Medulla oblongata (tissue), 1 donor: ENCODE results near the gene ATAD3C.
"Not testable (repeated sequence)": the region's sequence is repeated elsewhere in the genome, so short reads cannot be mapped to it uniquely, and the experiment has no call there.

Experiments
- DNase-seq: peaks from one replicate; pipeline ENCODE4 v3.0.0-alpha.2; 2015; ENCODE audit errors: extremely low spot score

ATAD3C gene, protein sequence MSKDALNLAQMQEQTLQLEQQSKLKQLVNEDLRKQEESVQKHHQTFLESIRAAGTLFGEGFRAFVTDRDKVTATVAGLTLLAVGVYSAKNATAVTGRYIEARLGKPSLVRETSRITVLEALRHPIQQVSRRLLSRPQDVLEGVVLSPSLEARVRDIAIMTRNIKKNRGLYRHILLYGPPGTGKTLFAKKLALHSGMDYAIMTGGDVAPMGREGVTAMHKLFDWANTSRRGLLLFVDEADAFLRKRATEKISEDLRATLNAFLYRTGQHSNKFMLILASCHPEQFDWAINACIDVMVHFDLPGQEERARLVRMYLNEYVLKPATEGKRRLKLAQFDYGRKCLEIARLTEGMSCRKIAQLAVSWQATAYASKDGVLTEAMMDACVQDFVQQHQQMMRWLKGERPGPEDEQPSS

DNA sequence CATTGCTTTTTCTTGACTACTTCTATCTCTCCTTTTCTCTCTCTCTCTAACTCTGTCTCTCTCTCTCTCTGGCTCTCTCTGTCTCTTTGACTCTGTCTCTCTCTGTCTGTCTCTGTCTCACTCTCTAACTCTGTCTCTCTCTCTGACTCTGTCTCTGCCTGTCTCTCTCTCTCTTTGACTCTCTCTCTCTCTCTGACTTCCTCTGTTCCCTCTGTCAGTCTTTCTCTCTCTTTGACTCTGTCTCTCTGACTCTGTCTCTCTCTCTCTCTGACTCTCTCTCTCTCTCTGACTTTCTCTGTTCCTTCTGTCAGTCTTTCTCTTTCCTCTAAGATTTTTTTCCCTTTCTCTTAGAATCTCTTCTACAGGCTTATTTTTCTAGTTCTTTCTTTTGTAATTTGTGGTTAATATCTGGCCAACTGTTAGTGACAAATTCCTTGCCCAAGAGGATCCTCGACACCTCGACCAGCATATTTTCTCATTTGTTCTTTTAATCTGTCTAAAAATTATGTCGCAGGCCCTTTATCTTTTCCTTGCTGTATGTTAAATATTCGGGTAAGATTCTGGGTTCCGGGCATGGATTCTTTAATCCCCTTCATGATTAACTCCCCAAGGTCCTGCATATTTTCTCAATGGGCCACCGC, at the start of gene ATAD3C:
TSS of gene ATAD3C (plus strand) at position 591 of the 641 bp plus-strand sequence. CDS start 995 bp downstream, outside the sequence.
- DNase-seq, result no peak

DNA sequence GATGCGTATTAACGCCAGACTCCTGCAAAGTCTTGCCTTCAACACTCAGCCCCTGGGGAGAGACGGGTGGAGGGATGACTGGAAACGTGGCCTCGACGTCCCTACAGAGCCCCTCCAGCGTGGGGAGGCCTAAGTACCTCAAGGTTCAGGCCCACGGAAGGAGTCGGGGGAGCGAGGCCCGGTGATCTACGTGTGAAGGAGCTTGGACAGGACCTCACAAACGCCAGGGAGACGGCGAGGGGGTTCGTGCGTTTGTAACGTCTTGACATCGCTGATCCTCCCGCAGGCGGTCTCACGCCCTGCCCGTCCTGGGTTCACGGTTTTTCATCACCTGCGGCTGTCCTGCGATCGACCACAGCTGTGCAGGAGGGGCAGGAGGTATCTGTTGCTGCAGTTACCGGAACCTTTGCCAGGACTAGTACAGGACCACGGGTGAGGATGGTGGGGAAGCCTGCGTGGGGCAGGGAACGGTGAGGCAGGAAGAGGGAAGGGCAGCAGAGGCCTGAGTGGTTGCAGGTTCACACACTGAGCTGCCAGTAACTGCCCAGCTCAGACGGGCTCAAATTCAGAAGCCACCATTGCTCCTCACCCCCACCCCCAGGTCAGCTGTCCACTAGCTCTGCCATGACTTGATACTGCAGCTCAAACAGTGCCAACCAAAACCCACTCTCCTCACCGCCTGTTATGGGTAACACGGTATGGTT, 49.5 kb upstream of the ATAD3C start:
- DNase-seq, result no peak

DNA sequence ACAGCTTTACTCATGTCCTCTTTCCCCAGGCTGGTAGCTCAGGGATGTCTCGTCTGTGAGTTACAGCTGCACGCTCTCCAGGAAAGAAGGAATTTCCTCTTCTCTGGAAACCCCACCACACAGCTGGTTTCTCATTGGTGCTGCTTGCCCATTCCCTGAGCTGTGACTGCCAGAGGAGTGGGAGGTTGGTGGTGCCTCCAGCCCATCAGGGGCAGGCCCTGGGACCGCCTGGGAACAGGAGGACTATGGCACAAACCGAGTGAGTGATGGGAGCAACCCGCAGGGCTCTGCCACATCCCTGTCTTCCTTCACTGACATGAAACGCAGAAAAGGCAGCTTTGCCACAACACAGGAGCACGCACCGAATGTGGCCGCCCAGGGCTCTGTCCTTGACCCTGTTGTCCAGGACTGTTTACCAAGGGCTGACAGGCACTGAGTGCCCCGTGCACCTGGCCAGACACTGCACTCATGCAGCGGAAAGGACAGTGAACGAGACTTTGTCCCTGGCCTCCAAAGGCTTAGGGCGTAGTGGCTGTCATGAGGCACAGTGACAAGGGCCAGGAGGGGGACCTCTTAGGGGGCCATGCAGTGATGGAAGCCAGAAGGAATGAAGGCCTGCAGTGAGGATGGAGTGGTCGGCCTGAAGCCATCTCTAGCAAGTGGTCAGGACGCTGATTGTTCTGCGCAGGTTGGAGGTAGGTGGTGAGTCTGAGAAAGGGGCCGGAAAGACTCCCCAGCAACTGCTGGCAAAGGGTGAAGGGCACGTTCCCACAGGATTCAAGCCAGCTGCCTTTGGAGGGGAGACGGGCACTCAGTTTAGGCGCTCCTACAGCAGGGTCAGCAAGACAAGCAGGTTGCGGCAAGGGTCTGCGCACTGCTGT, 48.7 kb upstream of the ATAD3C start:
- no peak for DNase-seq

DNA sequence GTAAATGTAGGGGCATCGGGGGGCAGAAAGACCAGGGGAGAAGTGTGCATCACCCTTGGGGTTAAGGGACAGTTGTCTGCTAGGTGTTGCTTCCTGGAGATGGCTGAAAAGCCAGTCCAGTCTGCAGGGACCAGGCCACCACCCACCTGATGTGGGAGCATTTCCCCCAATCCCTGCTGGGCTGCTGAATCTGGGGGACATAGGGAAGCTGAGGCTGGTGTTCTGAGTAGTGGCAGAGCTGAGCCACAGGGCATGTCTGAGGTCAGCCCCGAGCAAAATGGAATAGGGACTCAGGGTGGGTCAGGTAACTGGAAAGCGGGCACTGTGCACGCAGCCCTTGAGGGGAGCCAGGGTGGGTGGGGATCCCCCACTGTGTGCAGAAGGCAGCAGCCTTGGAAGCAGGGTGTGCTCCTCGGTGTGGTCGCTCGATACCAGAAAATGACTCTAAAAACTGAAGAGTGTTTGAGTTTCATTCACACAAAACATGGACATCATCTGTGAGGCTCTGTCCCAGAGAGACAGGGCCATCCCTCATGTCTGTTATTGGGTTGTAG, 48.0 kb upstream of the ATAD3C start:
- DNase-seq, result no peak

DNA sequence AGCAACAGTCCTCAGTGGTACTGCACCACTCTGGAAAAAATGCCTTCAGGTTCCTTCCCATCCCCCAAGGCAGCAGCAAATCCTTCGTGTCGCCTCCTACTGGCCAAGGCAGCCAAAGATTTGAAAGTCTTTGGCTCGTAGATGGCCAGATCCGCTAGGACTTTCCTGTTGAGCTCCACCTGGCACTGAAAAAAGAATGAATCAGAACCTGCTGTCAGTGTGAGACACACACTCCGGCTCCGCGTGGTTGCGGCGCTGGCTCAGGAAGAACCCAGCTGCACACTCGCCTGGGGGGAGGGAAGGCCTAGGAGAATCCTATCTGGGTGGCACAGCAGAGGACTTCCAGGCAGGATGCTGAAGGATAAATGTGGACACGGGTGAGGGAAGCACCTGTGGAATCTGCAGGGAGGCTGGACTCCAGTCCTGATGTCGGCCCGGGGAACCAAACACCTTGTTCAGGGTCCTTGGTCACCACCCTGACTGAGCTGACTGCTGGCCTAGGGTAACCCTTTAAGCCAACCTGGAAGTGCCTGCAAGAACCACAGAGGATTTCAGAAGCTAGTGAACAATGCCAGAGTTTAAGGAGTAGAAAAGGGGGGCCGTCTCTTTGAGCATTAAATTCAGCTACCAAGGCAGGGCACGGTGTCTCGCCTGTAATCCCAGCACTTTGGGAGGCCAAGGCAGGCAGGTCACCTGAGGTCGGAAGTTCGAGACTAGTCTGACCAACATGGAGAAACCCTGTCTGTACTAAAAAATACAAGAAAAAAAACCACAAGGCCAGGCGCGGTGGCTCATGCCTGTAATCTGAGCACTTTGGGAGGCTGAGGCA, 47.2 kb upstream of the ATAD3C start:
- no peak for DNase-seq

DNA sequence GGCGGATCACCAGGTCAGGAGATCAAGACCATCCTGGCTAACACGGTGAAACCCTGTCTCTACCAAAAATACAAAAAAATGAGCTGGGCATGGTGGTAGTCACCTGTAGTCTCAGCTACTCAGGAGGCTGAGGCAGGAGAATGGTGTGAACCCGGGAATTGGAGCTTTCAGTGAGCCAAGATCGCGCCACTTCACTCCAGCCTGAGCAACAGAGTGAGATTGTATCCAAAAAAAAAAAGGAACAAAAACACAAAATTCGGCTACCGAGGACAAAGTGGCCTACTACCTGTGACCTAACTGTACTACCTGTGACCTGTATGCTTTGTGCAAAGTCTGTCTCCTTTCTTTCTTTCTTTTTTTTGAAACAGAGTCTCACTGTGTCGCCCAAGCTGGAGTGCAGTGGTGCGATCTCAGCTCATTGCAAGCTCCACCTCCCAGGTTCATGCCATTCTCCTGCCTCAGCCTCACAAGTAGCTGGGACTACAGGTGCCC, 46.5 kb upstream of the ATAD3C start:
- not testable (repeated sequence) for DNase-seq

DNA sequence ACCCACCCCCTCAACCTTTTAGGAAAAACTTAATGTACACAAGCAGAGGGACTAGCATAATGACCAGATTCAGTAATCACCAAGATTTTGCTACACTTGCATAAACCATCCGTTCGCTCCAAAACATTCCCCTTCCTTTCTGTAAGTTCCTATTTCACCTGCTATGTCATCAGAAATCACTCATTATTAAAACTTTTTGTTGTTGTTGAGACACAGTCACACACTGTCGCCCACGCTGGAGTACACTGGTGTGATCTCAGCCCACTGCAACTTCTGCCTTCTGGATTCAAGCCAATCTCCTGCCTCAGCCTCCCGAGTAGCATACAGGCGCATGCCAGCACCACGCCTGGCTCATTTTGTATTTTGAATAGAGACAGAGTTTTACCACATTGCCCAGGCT, 45.8 kb upstream of the ATAD3C start:
- no peak for DNase-seq

DNA sequence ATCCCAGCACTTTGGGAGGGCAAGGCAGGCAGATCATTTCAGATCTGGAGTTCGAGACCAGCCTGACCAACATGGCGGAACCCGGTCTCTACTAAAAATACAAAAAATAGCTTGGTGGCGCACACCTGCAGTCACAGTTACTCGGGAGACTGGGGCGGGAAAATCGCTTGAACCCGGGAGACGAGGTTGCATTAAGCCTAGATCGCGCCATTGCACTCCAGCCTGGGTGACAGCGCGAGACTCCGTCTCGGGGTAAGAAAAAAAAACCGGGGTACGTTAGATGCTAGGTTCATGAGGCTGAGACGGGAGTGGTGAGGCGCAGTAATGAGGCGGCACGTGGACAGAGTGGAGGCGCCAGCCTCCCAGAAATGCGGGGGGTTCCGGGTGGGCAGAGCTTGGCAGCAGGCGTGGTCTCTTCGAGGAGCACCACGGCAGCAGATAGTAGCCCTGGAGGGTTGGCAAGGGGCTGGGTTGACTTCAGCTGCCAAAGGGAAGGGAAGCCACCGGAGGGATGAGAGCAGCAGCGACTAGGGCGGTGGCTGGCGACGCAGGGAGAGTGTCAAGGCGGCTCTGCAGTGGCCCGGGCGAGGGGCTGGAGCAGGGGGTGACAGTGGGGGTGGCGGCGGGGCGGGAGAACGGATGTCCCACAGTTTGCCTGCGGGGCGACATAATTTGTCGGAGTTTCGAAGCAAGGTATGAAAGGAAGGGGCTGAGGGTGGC, 43.2 kb upstream of the ATAD3C start:
- no peak for DNase-seq

DNA sequence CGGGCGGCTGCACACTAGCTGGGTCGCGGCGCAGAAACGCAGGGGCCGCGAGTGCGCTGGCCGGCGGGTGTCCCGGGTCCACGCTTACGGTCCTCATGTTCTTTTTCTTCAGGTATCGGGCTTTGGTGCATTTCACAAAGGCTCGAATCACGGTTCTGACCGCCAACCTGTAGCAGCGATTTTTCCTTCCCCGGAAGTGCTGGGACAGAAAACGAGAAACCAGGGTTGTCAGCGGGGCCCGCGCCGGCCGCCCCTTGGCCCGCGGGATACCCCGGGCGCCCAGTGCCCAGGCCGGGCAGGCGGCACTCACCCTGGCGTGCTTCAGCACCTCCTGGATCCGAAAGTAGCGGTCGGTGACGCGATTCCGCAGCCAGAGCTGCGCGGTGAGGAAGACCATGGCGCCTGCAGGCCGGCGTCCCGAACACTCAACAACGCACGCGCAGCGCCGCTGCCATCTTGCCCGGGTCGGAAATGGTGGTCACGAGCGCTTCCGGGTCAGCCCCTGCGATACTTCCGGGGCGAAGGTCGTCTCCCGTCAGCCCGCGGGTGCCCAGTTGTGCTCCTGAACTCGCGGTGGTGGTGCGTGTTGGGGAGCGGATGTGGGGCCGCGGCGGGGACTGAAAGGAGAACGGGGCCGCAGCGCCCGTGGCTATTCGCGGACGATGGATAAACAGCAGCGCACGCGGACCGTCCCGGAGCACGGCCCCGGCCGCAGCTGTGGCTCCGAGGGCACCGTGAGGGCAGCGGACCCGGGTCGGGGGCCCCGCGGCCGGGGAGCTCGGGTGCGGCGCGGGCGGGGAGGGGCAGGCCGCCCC, 42.5 kb upstream of the ATAD3C start, which contains the start of gene MRPL20:
TSS of gene MRPL20 (minus strand) at position 473 of the 815 bp plus-strand sequence. CDS start at position 397, 76 bp downstream.
- DNase-seq, result peak; percentile 95

DNA sequence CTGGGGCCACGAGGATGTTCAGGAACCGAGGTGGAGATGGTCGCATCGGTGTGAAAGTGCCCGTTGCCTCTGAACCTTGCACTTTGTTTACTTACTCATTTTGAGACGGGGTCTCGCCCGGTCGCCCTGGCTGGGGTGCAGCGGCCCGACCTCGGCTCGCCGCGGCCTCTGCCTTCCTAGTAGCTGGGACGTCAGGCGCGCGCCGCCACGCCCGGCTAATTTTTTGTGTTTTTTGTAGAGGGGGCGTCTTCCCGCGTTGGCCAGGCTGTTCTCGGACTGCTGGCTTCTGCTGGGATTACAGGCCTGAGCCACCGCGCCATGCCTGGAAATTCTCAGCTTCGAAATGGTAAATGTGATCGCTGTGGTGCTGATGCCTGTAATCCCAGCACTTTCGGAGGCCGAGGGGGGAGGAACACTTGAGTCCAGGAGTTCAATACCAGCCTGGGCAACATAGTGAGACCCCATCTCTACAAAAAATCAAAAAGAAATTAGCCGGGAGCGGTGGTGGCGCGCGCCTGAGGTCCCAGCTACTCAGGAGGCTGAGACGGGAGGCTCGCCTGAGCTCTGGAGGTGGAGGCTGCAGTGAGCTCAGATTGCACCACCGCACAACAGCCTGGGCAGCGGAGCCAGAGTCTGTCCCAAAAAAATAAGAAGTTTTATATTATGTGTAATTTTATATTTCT, 41.7 kb upstream of the ATAD3C start:
- no peak for DNase-seq

DNA sequence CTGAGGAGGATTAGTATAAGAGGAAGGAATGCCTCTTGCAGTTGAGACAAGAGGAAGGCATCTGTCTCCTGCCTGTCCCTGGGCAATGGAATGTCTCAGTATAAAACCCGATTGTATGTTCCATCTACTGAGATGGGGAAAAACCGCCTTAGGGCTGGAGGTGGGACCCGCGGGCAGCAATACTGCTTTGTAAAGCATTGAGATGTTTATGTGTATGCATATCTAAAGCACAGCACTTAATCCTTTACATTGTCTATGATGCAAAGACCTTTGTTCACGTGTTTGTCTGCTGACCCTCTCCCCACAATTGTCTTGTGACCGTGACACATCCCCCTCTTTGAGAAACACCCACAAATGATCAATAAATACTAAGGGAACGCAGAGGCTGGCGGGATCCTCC, 39.3 kb upstream of the ATAD3C start:
- not testable (repeated sequence) for DNase-seq

DNA sequence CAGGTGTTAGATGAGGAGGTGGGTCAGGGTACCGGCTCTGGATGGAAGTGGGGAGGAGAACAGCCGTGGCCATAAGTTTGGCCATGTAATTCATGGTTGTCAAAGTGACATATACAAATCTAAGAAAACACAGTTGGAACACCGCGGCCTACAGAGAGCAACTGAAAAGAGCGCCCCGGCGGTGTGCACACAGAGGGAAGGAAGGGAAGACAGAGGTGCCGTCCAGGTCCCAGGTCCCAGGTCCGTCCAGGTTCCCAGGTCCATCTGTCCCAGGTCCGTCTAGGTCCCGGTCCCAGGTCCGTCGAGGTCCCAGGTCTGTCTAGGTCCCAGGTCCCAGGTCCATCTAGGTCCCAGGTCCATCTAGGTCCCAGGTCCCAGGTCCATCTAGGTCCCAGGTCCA, 37.9 kb upstream of the ATAD3C start:
- no peak for DNase-seq

DNA sequence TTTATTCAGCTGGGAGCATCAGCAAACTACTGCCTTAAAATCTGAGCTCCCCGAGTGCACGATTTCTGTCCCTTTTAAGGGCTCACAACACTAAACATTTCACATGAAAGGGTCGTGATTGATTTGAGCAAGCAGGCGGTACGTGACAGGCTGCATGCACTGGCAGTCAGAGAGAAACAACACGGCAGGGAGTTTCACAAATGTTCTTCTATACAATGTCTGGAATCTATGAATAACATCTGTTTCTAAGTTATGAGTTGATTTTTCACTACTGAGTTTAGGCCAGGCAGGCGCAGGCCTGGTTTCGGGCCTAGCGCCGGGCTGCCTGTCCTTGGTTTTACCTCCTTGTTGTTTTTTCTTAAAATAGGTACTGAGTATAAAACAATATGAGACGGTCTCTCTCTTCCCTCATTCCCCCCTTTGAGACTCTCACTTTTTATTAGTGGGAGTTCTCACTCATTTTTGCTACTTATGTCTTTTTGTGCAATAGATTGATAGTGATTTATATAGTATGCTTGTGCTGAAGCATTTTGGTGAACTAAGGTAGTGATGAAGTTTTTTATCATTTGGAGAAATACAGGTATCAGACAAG, 37.1 kb upstream of the ATAD3C start:
- not testable (repeated sequence) for DNase-seq

DNA sequence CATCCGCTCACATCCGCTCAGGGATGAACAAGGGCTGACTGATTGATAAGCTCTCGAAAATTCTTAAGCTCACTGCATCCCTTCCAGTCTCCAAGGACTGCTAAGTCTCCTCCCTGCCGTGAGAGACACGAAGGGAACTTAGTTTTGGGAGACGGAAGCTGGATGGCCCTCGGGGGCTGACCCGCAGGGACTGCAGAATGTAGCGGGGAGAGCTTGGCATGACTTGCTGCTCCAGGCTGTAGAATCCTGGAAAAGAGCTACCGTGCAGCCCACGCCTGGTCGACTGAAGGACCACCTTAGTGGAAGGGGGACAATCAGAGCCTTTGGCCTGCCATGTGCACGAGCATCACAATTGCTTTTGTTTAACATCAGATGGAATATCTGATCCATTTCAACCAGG, 33.7 kb upstream of the ATAD3C start:
- no peak for DNase-seq

DNA sequence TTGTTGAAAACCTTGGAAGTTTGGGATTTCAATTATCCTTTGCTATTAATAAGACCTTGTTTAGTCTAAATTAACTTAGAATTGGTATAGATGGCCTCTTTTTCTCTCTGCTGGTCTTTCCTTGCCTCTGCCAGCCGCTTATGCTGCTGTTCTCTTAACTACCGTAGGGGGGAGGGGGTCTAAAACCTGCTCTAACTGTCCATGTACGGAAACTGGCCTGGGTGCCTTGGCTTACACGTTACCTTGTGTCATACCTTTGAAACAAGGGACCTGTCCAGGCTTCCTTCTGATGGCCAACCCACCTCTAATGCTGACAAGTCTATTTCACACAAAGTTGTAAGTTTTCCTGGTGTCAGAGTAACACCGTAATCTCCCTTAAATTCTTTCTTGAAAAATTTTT, 32.1 kb upstream of the ATAD3C start:
- DNase-seq, result not testable (repeated sequence)

DNA sequence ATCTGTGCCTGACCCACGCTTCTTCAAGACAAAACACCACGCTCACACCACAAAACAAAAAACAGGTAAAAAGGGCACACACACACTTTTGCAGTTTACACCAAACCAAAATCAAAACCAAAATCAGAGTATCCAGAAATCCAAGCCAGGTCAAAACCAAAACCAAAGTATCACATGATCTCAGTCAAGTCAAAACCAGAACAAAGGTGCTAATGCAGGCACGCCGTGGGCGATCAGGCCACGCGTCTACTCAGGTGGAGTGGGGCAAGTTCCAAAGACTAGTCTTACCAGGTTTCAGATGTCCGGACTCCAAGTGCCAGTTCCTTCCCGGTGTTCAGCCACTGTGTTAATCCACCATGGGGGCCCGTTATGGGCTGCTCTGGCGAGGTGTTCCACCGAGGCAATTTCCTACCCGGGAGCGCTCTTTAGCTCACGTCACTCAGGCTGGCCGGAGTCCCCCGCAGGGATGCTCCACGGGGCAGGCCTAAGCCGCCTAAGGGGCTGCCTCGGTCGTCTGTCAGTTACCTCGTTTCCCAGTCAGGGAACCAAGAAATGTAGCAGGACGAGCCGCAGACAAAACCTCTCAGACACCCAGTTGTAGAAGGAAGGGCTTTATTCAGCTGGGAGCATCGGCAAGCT, 31.5 kb upstream of the ATAD3C start:
- not testable (repeated sequence) for DNase-seq
